Astrocyte (in vitro differentiated cells and primary cell): ENCODE measurements around the gene UACA. TPM values are rescaled to one million over a fixed set of nuclear protein-coding genes. Genes with fewer than 3 reads are reported as not detected.

Experiments used
- DNase-seq: peaks from one replicate; pipeline ENCODE4 v3.0.0-alpha.2; 2010; ENCODE audit warnings: low read depth
- FAIRE-seq: peaks from 2 replicates; lab custom pipeline; 2011; peaks lifted over from hg19 to GRCh38; lab: Jason Lieb, UNC
- H2AFZ ChIP-seq: 2 replicates; pipeline ENCODE4 v1.6.0; 2012; ENCODE audit warnings: low read depth, low read length, inconsistent platforms
- H3K27ac ChIP-seq: 2 replicates; pipeline ENCODE4 v1.5.1; 2011; ENCODE audit warnings: low read depth, low read length, inconsistent platforms
- H3K27me3 ChIP-seq: 2 replicates; pipeline ENCODE4 v1.6.0; 2011; ENCODE audit warnings: low read length, inconsistent platforms; ENCODE audit not compliant: insufficient read depth
- H3K36me3 ChIP-seq: 2 replicates; pipeline ENCODE4 v1.5.1; 2011; ENCODE audit warnings: low read length, inconsistent platforms; ENCODE audit not compliant: insufficient read depth
- H3K4me1 ChIP-seq: 2 replicates; pipeline ENCODE4 v1.5.1; 2011; ENCODE audit warnings: low read length, inconsistent platforms; ENCODE audit not compliant: insufficient read depth
- H3K4me2 ChIP-seq: 2 replicates; pipeline ENCODE4 v1.6.0; 2012; ENCODE audit warnings: low read length, inconsistent platforms
- H3K4me3 ChIP-seq: 2 replicates; pipeline ENCODE4 v1.5.1; 2011; ENCODE audit warnings: low read depth, mild to moderate bottlenecking, low read length, inconsistent platforms; ENCODE audit not compliant: insufficient read depth
- H3K79me2 ChIP-seq: 2 replicates; pipeline ENCODE4 v1.6.0; 2012; ENCODE audit warnings: mild to moderate bottlenecking, low read length, inconsistent platforms; ENCODE audit not compliant: insufficient read depth
- H3K9ac ChIP-seq: 2 replicates; pipeline ENCODE4 v1.6.0; 2012; ENCODE audit warnings: mild to moderate bottlenecking, low read length, inconsistent platforms
- H3K9me3 ChIP-seq: 2 replicates; pipeline ENCODE4 v1.5.1; 2012; ENCODE audit warnings: low read depth, mild to moderate bottlenecking, low read length, inconsistent platforms; ENCODE audit not compliant: insufficient read depth
- H4K20me1 ChIP-seq: 2 replicates; pipeline ENCODE4 v1.6.0; 2012; ENCODE audit warnings: low read length, inconsistent platforms; ENCODE audit not compliant: insufficient read depth
- H3K27ac Mint-ChIP-seq: one replicate; pipeline ENCODE4 v1.8.0; 2021; ENCODE audit warnings: mild to moderate bottlenecking, mixed read lengths; ENCODE audit not compliant: unreplicated experiment
- H3K27me3 Mint-ChIP-seq: one replicate; pipeline ENCODE4 v1.8.0; 2021; ENCODE audit warnings: low read depth, mixed read lengths; ENCODE audit not compliant: unreplicated experiment
- H3K36me3 Mint-ChIP-seq: one replicate; pipeline ENCODE4 v1.8.0; 2021; ENCODE audit warnings: low read depth, mixed read lengths; ENCODE audit not compliant: unreplicated experiment
- H3K4me1 Mint-ChIP-seq: one replicate; pipeline ENCODE4 v1.8.0; 2021; ENCODE audit warnings: low read depth, mixed read lengths; ENCODE audit not compliant: unreplicated experiment
- H3K4me3 Mint-ChIP-seq: one replicate; pipeline ENCODE4 v1.8.0; 2021; ENCODE audit warnings: mild to moderate bottlenecking, moderate library complexity, mixed read lengths; ENCODE audit not compliant: unreplicated experiment
- H3K9me3 Mint-ChIP-seq: one replicate; pipeline ENCODE4 v1.8.0; 2021; ENCODE audit warnings: mild to moderate bottlenecking, mixed read lengths; ENCODE audit not compliant: unreplicated experiment
- EZH2 ChIP-seq: IDR thresholded peaks from 2 replicates; pipeline ENCODE4 v1.6.1; 2012; ENCODE audit warnings: mild to moderate bottlenecking, low read length, inconsistent platforms; ENCODE audit not compliant: insufficient read depth
- total RNA-seq: library from RNA; stranded (reverse); gene quantifications from 2 replicates; pipeline ENCODE4 v1.2.1, GENCODE V29; 2021
- TF ChIP-seq, protein P1 (sequence below): IDR thresholded peaks from 2 replicates; pipeline ENCODE4 v1.5.1; 2011; ENCODE audit warnings: low read depth, mild to moderate bottlenecking, inconsistent platforms, low read length, moderate library complexity; ENCODE audit not compliant: insufficient read depth

UACA gene
- total RNA-seq, 1 donor from 2014 or later: 168 TPM

GRCh38 chr15:70698836-70699390 is 64.4 kb downstream of the UACA start:
- Histone ChIP-seq H3K9me3 (no peaks in the 10 kb centered on the region), H3K4me1 (peaks cover 53% of the 10 kb centered on the region), H3K9ac (peak overlapping the region; percentile 27), H3K4me2 (peak overlapping the region; percentile 70), H3K4me3 (no peak overlapping the region), H3K79me2 (peaks cover 78% of the 10 kb centered on the region), H3K27me3 (no peaks in the 10 kb centered on the region), H4K20me1 (peaks cover 2% of the 10 kb centered on the region), H3K36me3 (peaks cover 19% of the 10 kb centered on the region), H2AFZ (no peak overlapping the region), H3K27ac (peak overlapping the region; percentile 34)
- peak; percentile 58 for DNase-seq
- H3K4me3 Mint-ChIP-seq: peak overlapping the region; percentile 62
- TF ChIP-seq, protein P1, sequence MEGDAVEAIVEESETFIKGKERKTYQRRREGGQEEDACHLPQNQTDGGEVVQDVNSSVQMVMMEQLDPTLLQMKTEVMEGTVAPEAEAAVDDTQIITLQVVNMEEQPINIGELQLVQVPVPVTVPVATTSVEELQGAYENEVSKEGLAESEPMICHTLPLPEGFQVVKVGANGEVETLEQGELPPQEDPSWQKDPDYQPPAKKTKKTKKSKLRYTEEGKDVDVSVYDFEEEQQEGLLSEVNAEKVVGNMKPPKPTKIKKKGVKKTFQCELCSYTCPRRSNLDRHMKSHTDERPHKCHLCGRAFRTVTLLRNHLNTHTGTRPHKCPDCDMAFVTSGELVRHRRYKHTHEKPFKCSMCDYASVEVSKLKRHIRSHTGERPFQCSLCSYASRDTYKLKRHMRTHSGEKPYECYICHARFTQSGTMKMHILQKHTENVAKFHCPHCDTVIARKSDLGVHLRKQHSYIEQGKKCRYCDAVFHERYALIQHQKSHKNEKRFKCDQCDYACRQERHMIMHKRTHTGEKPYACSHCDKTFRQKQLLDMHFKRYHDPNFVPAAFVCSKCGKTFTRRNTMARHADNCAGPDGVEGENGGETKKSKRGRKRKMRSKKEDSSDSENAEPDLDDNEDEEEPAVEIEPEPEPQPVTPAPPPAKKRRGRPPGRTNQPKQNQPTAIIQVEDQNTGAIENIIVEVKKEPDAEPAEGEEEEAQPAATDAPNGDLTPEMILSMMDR: no peak
- TF ChIP-seq EZH2: no peak
- H3K27ac Mint-ChIP-seq: peak overlapping the region; percentile 64
- peaks cover 62% of the 10 kb centered on the region for H3K4me1 Mint-ChIP-seq
- H3K36me3 Mint-ChIP-seq: peaks cover 2% of the 10 kb centered on the region
- no peaks in the 10 kb centered on the region for H3K27me3 Mint-ChIP-seq
- H3K9me3 Mint-ChIP-seq: no peaks in the 10 kb centered on the region
- FAIRE-seq: peak; percentile 9

DNA sequence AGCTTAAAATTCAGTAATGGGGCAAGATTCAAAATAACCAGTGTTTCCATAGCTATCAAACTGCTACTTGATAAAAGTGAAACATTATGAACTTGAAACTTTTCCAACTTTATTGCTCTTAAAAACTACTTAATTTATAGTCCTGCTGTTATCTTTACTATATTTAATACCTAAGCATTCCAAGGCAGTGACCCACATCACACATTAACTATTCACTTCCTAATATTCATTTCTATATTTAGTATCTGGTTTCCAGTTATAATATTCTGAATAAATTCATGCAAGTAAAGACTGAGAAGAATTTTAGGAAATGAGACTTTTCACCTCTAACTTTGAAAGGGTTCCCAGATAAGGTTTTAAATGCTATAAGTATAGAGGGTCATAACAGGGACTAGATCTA is 64.9 kb downstream of the UACA start:
- Histone ChIP-seq H3K4me2 (peak overlapping the region; percentile 70), H3K36me3 (peaks cover 21% of the 10 kb centered on the region), H3K9ac (peak overlapping the region; percentile 27), H3K4me3 (no peak overlapping the region), H3K27me3 (no peaks in the 10 kb centered on the region), H3K4me1 (peaks cover 48% of the 10 kb centered on the region), H3K9me3 (no peaks in the 10 kb centered on the region), H3K27ac (peak overlapping the region; percentile 34), H2AFZ (no peak overlapping the region), H4K20me1 (peaks cover 2% of the 10 kb centered on the region), H3K79me2 (peaks cover 78% of the 10 kb centered on the region)
- Mint-ChIP-seq H3K4me3 (peak overlapping the region; percentile 62), H3K27me3 (no peaks in the 10 kb centered on the region), H3K9me3 (no peaks in the 10 kb centered on the region), H3K36me3 (peaks cover 2% of the 10 kb centered on the region), H3K4me1 (peaks cover 57% of the 10 kb centered on the region), H3K27ac (peak overlapping the region; percentile 64)
- no peak for TF ChIP-seq EZH2
- TF ChIP-seq, protein P1: no peak
- DNase-seq (no peak), FAIRE-seq (no peak)

- no peak for TF ChIP-seq EZH2
- TF ChIP-seq, protein P1: no peak
- no peak overlapping the region for H3K9ac ChIP-seq
- Mint-ChIP-seq H3K36me3 (peaks cover 8% of the 10 kb centered on the region), H3K4me1 (peaks cover 7% of the 10 kb centered on the region), H3K27me3 (no peaks in the 10 kb centered on the region), H3K4me3 (no peak overlapping the region), H3K27ac (no peak overlapping the region), H3K9me3 (no peaks in the 10 kb centered on the region)
- no peaks in the 10 kb centered on the region for H3K27me3 ChIP-seq
- DNase-seq: no peak
- H3K79me2 ChIP-seq: peaks cover 39% of the 10 kb centered on the region
- no peak overlapping the region for H3K4me2 ChIP-seq
- peaks cover 11% of the 10 kb centered on the region for H4K20me1 ChIP-seq
- H3K27ac ChIP-seq: no peak overlapping the region
- no peak overlapping the region for H2AFZ ChIP-seq
- H3K4me3 ChIP-seq: no peak overlapping the region
- H3K4me1 ChIP-seq: no peaks in the 10 kb centered on the region
- H3K36me3 ChIP-seq: peaks cover 47% of the 10 kb centered on the region
- no peaks in the 10 kb centered on the region for H3K9me3 ChIP-seq
- no peak for FAIRE-seq
These were observed 72.7 kb downstream of the UACA start for GRCh38 chr15:70690491-70691276.
